ENCODE data around the gene ACSL5. TPM values are rescaled to one million over a fixed set of nuclear protein-coding genes. Genes with fewer than 3 reads are reported as not detected.

ACSL5 gene
- total and polyA plus RNA-seq, 2 of the 4 experiments (the other 2 are of a cell fraction): 0.87 to 1.3 TPM

DNA sequence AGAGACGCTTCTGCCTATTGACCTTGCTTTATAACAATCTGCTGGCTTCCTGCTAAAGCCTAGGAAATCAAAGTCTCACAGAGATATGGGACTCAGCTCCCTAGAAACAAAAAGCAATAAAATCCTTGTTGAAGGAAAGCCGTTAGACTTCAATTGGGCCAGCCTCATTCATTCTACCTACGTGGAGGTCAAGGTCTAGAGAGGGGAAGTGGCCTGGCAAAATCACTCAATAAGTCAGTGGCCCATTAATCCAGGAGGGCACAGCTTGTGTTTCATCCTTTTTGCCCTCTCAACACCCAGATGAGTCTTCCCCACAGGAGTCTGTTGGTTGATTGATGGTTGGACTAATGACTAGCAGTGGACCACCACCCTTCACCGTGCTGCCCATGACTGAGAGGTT lies 40.5 kb upstream of the ACSL5 start:
- H3K27ac ChIP-seq (ENCODE audit: insufficient read depth, low read length): no peak overlapping the region
- no peak overlapping the region for H2AK9ac ChIP-seq (replicated peaks; ENCODE audit: low read depth, low read length, poor library complexity)
- no peak overlapping the region for H3K23ac ChIP-seq (ENCODE audit: low read depth, low read length)
- no peak overlapping the region for H3K18ac ChIP-seq (ENCODE audit: low read depth, low read length)
- no TSS peak for BruUV-seq (replicated peaks)
- in situ Hi-C loops (cut with MboI; ENCODE audit: low sequenced_read_pairs) (no loop called here), intact Hi-C loops (cut with micrococcal nuclease) (no loop called here), dilution Hi-C loops (cut with HindIII; ENCODE audit: low sequenced_read_pairs, unreplicated experiment) (no loop called here)
- no peak overlapping the region for H2BK5ac ChIP-seq (ENCODE audit: low read depth, low read length, poor library complexity, severe bottlenecking)
- no peak for TF ChIP-seq MXI1 (IDR thresholded peaks at IDR 0.05; ENCODE audit: borderline replicate concordance, low read depth, low read length)
- TF ChIP-seq, protein P1, sequence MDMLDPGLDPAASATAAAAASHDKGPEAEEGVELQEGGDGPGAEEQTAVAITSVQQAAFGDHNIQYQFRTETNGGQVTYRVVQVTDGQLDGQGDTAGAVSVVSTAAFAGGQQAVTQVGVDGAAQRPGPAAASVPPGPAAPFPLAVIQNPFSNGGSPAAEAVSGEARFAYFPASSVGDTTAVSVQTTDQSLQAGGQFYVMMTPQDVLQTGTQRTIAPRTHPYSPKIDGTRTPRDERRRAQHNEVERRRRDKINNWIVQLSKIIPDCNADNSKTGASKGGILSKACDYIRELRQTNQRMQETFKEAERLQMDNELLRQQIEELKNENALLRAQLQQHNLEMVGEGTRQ (IDR thresholded peaks at IDR 0.05; ENCODE audit: low read depth, low read length): no peak
- TF ChIP-seq SMC3 (IDR thresholded peaks at IDR 0.05; ENCODE audit: low read depth, low read length): no peak
- no peak for TF ChIP-seq MAZ (IDR thresholded peaks at IDR 0.05; ENCODE audit: borderline replicate concordance, low read depth, low read length)
- TF ChIP-seq POLR2A (IDR thresholded peaks at IDR 0.05; ENCODE audit: low read depth, low read length): no peak
- no peak for TF ChIP-seq MAFK (IDR thresholded peaks at IDR 0.05; ENCODE audit: low read depth, low read length)
- TF ChIP-seq CEBPB (IDR thresholded peaks at IDR 0.05; ENCODE audit: low read depth, low read length): no peak
- TF ChIP-seq BHLHE40 (IDR thresholded peaks at IDR 0.05; ENCODE audit: low read depth, low read length): no peak
- no peak for TF ChIP-seq RFX5 (IDR thresholded peaks at IDR 0.05; ENCODE audit: low read depth, low read length)
- TF ChIP-seq, protein P2, sequence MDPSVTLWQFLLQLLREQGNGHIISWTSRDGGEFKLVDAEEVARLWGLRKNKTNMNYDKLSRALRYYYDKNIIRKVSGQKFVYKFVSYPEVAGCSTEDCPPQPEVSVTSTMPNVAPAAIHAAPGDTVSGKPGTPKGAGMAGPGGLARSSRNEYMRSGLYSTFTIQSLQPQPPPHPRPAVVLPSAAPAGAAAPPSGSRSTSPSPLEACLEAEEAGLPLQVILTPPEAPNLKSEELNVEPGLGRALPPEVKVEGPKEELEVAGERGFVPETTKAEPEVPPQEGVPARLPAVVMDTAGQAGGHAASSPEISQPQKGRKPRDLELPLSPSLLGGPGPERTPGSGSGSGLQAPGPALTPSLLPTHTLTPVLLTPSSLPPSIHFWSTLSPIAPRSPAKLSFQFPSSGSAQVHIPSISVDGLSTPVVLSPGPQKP (IDR thresholded peaks at IDR 0.05; ENCODE audit: borderline replicate concordance, low read depth, low read length): no peak
- TF ChIP-seq, protein P3, sequence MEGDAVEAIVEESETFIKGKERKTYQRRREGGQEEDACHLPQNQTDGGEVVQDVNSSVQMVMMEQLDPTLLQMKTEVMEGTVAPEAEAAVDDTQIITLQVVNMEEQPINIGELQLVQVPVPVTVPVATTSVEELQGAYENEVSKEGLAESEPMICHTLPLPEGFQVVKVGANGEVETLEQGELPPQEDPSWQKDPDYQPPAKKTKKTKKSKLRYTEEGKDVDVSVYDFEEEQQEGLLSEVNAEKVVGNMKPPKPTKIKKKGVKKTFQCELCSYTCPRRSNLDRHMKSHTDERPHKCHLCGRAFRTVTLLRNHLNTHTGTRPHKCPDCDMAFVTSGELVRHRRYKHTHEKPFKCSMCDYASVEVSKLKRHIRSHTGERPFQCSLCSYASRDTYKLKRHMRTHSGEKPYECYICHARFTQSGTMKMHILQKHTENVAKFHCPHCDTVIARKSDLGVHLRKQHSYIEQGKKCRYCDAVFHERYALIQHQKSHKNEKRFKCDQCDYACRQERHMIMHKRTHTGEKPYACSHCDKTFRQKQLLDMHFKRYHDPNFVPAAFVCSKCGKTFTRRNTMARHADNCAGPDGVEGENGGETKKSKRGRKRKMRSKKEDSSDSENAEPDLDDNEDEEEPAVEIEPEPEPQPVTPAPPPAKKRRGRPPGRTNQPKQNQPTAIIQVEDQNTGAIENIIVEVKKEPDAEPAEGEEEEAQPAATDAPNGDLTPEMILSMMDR (conservative IDR thresholded peaks at IDR 0.05; ENCODE audit: low read depth, low read length): no peak
- no peak for TF ChIP-seq RCOR1 (IDR thresholded peaks at IDR 0.05; ENCODE audit: insufficient replicate concordance, low read length)
- TF ChIP-seq FOS (IDR thresholded peaks at IDR 0.05; ENCODE audit: low read depth, low read length): no peak
- TF ChIP-seq RAD21 (IDR thresholded peaks at IDR 0.05; ENCODE audit: low read length): no peak
- no peak for TF ChIP-seq CHD1 (IDR thresholded peaks at IDR 0.05; ENCODE audit: low read depth, low read length)
- no peak for TF ChIP-seq NFE2L2 (IDR thresholded peaks at IDR 0.05; ENCODE audit: low read depth, low read length)
- H3K9ac ChIP-seq (ENCODE audit: low read depth, low read length): no peak overlapping the region
- H2AK5ac ChIP-seq (ENCODE audit: low read depth, low read length): no peak overlapping the region
- no peak overlapping the region for H3K56ac ChIP-seq (ENCODE audit: extremely low read depth, insufficient read depth, low read length)
- WGBS, 2 experiments (ENCODE audit: extremely low coverage in 2 of 2, insufficient read length in 1 of 2): no CpG with 5 or more reads among the region's 4 CpGs
- H4K8ac ChIP-seq (ENCODE audit: low read depth in 2 of 2, low read length in 2 of 2): no peak overlapping the region
- no peak overlapping the region for H2BK15ac ChIP-seq (ENCODE audit: low read depth, low read length)
- no peaks in the 10 kb centered on the region for H3K9me3 ChIP-seq (ENCODE audit: control insufficient read depth, insufficient read depth, low read length)
- H2BK120ac ChIP-seq (ENCODE audit: low read depth, low read length): no peak overlapping the region
- H2BK20ac ChIP-seq (ENCODE audit: low read depth, low read length): no peak overlapping the region
- no peak overlapping the region for H3K14ac ChIP-seq (replicated peaks; ENCODE audit: low read depth, low read length)
- DNase-seq (no peak), ATAC-seq (ENCODE audit: low read depth) (no peak)
- no peak overlapping the region for H4K5ac ChIP-seq (ENCODE audit: low read depth, low read length)
- no peaks in the 10 kb centered on the region for H3K9me1 ChIP-seq (ENCODE audit: insufficient read depth, low read length)
- H3K36me3 ChIP-seq (ENCODE audit: control insufficient read depth, insufficient read depth, low read length): no peaks in the 10 kb centered on the region
- CTCF ChIA-PET: no interaction called here
- H2AFZ ChIP-seq (replicated peaks; ENCODE audit: low read length, poor library complexity): no peak overlapping the region
- no peak overlapping the region for H3K4ac ChIP-seq (ENCODE audit: low read depth, low read length)
- no peaks in the 10 kb centered on the region for H4K20me1 ChIP-seq (ENCODE audit: insufficient read depth, low read length)
- H3K4me2 ChIP-seq (ENCODE audit: low read depth, low read length): no peak overlapping the region
- no peaks in the 10 kb centered on the region for H3K79me1 ChIP-seq (ENCODE audit: low read depth in 1 of 2, low read length in 2 of 2)
- no peak overlapping the region for H3K4me3 ChIP-seq (ENCODE audit: insufficient read depth, low read depth, low read length)
- no peaks in the 10 kb centered on the region; the same call in none of the 2 replicates for H3K27me3 ChIP-seq (ENCODE audit: control insufficient read depth, insufficient read depth, low read length)
- no peaks in the 10 kb centered on the region for H3K4me1 ChIP-seq (ENCODE audit: control insufficient read depth, insufficient read depth, low read length)
- no peak overlapping the region for H4K91ac ChIP-seq (ENCODE audit: insufficient read depth, low read depth, low read length)
- POLR2A ChIA-PET (ENCODE audit: unreplicated experiment): no interaction called here

All from IMR-90 (cell line).